GM19351 (cell line): ENCODE data around the gene ANKRD9.

ENCODE experiments used
- ATAC-seq: cut with Tn5 transposase; IDR thresholded peaks from one replicate; pipeline ENCODE4 v1.9.1; 2021; ENCODE audit warnings: mild to moderate bottlenecking, moderate library complexity; ENCODE audit not compliant: unreplicated experiment

ANKRD9 gene

DNA sequence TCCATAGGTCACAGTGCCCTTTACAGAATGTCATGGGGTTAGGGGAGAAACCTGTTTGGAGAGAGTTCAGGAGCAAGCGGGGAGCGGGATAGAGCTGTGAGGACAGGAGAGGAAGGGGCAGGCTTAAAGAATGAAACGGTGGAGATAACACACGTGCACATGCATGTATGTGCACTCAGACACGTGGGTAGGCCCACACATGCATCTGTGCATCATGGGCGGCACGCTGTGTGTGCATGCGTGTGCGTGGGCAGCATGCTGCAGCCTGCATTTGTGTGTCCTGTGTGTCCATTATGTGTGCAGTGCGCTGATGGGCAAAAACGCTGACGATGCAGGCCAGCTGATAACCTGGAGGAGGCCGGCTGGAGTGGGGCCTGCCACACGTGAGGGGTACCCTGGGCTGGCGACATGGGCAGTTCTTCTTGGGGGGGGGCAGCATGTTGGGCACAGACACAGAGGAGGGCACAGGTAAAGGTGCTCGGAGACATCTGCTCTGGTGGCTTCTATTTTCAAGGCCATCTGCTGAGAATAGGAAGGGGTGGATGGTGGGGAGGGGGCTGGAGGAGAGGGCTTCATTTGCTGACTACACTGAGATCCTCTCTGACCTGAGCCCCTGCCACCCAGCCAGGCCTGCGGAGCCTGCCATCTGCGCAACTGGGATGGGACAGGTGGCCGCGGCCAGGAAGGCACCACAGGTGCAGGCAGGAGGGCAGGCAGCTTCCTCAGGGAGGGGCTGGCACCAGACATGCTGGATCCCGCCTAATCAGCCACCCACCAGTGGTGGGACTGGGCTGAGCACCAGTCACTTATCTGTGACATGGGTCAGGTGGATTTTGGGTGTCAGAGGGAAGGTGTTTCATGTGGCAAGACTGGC, 4.6 kb upstream of the ANKRD9 start:
- no peak for ATAC-seq

GRCh38 chr14:102512793-102513300, 3.3 kb upstream of the ANKRD9 start:
- ATAC-seq = no peak

DNA sequence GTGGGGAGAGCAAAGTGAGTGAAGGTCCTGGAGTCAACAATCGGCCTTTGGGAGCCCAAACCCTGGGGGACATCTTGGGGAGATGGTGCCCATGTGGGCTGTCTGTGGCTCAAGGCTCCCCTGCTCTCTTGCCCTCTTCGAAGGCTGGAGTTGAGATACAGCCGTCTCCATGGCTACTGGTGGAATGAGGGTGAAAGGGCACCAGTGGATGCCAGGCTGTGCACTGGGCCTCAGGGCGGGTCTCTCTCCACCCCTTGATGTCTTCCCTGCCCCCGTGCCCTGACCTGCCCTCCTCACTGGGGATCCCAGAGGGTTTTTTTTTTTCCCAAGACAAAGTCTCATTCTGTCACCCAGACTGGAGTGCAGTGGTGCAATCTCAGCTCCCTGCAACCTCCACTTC, 2.0 kb upstream of the ANKRD9 start:
- ATAC-seq = no peak

GRCh38 chr14:102510616-102511520, 1.3 kb upstream of the ANKRD9 start:
- ATAC-seq = no peak

- ATAC-seq = no peak
Measured at GRCh38 chr14:102508774-102509745, 516 bp downstream of the ANKRD9 start.

GRCh38 chr14:102508410-102508773, 1.2 kb downstream of the ANKRD9 start:
- no peak for ATAC-seq

GRCh38 chr14:102507857-102508312, 1.7 kb downstream of the ANKRD9 start:
- ATAC-seq = no peak

- ATAC-seq = no peak
Measured at GRCh38 chr14:102507081-102507856, 2.3 kb downstream of the ANKRD9 start.

DNA sequence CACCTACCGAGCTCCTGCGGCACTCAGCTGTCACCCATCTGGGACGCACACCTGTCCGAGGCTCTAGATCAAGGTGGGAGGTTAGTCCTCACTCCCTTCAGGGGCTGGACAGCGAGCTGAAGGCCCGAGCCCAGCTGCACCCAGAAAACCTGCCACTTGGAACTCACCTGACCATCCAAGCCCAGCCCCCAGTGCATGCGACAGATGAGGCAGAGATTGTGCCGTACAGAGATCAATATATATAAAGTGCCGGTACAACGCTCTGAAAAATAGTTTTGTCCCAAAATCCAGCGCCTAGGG, 3.0 kb downstream of the ANKRD9 start:
- no peak for ATAC-seq

- no peak for ATAC-seq
Measured at GRCh38 chr14:102505775-102506625, 3.6 kb downstream of the ANKRD9 start.

DNA sequence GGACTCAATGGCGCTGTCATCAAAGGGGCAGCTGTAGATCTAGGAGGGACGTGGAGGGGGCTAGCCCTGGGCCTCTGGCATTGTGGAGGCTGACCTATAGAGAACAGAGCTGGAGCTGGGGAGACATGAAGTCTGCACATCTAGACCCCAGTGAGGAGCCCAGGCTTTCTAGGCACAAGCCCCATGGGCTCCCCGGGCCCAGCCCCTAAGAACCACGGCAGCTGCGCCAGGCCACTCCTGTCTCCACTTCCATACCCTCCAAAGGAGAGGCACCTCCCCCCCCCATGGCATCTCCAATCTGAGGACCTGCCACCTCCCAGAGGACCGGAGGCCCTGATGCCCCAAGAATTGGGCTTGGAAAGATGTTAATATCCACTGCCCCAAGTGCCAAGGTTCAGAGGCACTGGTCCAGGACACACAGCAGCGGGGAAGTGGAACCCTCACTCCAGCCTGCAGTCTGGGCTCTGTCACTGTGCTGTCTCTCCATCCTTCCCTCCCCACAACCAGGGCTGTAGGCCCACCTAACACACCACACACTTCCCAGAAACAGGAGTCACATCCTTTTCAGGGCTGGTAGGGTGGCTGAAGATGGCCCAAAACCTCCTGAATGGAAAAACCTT, 4.5 kb downstream of the ANKRD9 start:
- no peak for ATAC-seq

GRCh38 chr14:102504328-102504999, 5.1 kb downstream of the ANKRD9 start:
- ATAC-seq = no peak

DNA sequence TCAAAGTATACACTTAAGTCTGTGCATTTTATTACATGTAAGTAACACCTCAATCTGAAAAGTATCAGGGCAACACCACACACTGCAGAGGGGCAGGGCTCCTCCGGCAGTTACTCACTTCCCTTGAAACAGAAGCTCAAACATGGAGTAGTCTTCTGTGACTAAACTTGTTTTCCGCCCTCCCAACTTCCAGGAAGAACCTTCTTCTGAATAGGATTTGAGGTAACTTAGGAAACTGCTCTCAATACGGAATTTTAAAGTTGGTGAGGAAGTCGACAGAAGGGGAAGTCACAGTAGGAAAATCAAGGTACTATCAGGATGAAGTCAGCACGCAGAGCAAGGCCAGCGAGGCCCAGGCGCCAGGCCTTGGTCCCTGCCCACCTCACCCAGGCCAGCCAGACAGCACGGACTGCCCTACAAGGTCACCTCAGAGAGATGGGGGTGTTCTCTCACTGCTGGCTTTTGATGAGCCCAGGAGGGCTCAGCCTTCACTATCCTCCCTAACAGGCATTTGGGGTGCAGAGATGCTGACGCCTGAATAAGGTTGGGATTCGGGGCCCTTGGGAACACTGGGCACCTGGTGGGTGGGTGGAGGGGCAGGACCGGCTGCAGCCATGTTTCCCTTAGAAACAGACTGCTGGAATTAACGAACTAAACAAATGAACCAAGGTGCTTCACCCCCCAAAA, 5.8 kb downstream of the ANKRD9 start:
- no peak for ATAC-seq

GRCh38 chr14:102502571-102502970, 7.0 kb downstream of the ANKRD9 start:
- ATAC-seq = no peak

DNA sequence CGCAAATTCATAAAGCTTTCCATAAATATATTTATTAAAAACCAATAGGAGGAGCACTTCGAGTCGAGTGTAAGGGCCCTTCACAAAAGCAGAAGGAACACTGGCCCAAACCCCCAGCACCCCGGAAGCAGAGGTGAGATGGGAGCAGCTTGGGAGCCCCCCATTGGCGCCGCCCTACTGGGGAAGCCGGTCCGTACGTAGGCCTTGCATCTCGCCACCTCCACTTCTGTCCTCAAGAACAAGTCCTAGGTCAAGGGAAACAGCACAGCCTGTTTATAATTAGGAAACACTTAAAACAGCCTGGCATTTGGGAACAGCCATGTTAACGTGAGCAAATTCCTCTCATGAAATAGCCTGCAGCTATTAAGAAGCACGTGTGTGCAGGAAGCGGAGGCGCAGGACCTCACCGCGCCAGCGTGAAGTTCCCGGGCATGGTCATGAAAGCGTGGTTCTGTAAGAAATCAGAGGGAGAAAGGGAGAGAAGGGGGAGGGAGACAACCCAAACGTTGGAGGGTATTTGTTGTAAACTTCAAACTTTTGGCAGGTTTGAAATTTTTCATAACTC, 7.7 kb downstream of the ANKRD9 start:
- no peak for ATAC-seq

- no peak for ATAC-seq
Measured at GRCh38 chr14:102500713-102501112, 8.9 kb downstream of the ANKRD9 start.

DNA sequence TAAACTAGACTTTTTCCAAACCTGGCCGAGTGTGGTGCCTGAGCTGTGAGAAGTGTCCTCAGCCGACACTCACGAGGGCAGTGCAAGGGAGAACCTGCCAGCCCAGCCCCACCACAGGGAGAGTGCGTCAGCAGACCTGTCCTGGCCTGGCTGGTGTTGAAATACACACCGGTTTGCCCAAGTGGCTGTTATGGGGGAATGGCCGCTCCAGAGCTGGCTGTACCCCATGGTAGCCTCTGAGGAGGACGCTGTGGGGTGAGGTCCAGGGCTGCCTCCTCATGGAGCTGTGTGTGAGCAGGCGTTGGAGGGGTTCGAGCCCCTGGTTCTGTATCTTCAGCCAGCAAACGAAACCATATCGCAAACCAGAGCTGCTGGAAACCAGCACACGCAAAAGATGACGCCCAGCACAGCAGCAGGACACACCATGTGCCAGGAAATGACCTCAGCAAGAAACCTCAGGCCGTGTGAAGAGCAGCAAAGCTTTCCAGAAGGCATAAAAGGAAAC, 9.4 kb downstream of the ANKRD9 start:
- ATAC-seq = no peak
